Body of pancreas (tissue), 4 donors: Measurements from ENCODE around the gene MYCL. TPM values are rescaled to one million over a fixed set of nuclear protein-coding genes. Genes with fewer than 3 reads are reported as not detected.

Experiments used
- ATAC-seq: fragments of 150-250 bp; one replicate; pipeline ENCODE4 v1.9.1; 2016
- DNase-seq, 4 donors: peaks; one replicate each; pipeline ENCODE4 v3.0.0-alpha.2; 2019
- H3K27ac ChIP-seq, 4 donors: fragments of 200-600 bp; sonication (generic); 1 replicate in 3 of 4; 2 replicates in 1 of 4; pipeline versions ENCODE4 v1.5.1 to v1.6.1; 2016 to 2019; ENCODE audit warnings: mild to moderate bottlenecking in 1 of 4, mixed read lengths in 1 of 4, moderate library complexity in 1 of 4
- H3K27me3 ChIP-seq, 2 donors: fragments of 200-600 bp; sonication (generic); one replicate each; pipeline ENCODE4 v1.6.0; 2016; ENCODE audit warnings: mild to moderate bottlenecking in 1 of 2
- H3K36me3 ChIP-seq, 2 donors: fragments of 200-600 bp; sonication (generic); replicated peaks in 1 of 2; 2 replicates each; pipeline ENCODE4 v1.5.1; 2016; ENCODE audit warnings: low read depth in 2 of 2; ENCODE audit not compliant: insufficient read depth in 1 of 2
- H3K4me1 ChIP-seq: fragments of 200-600 bp; sonication (generic); one replicate; pipeline ENCODE4 v1.6.0; 2016
- H3K4me3 ChIP-seq, 2 donors: fragments of 200-600 bp; sonication (generic); 1 replicate in 1 of 2; 2 replicates in 1 of 2; pipeline ENCODE4 v1.5.1; 2016 to 2019
- H3K9me3 ChIP-seq, 3 donors: fragments of 200-600 bp; sonication (generic); 1 replicate in 2 of 3; 2 replicates in 1 of 3; pipeline ENCODE4 v1.5.1; 2016
- CTCF ChIP-seq, 7 experiments: fragments of 450-650 bp in 4 of 7; fragments of 200-600 bp in 3 of 7; sonication (generic) in 3 of 7; IDR thresholded peaks; one replicate each; pipeline ENCODE4 v1.5.1; 2016 to 2019; ENCODE audit warnings: antibody characterized with exemption in 7 of 7
- POLR2A ChIP-seq, 3 donors: fragments of 450-650 bp; IDR thresholded peaks; one replicate each; pipeline ENCODE4 v1.6.1; 2016; ENCODE audit warnings: antibody characterized with exemption in 3 of 3, mild to moderate bottlenecking in 2 of 3
- WGBS, 2 donors: methylation state at CpG; one replicate each; pipeline ENCODE4 v1.1.5; 2017; 5-methylcytosine and 5-hydroxymethylcytosine counted together
- intact Hi-C: fragments of 100-400 bp; cut with DNase I; formaldehyde crosslinking; loops from one replicate; pipeline ENCODE4 v1.15.1; 2023
- total RNA-seq, 2 donors: library from RNA; depleted of rRNA; stranded (reverse); fragments of >200 nt; gene quantifications; one replicate each; pipeline ENCODE4 v1.1.0, GENCODE V29; 2016

MYCL gene
- total RNA-seq, 2 donors from 2014 or later: 28.3 to 33.0 TPM

GRCh38 chr1:39938856-39939255 is 37.1 kb upstream of the MYCL start:
- H3K27ac ChIP-seq: no peak overlapping the region
- intact Hi-C loops: no loop called here
- H3K4me3 ChIP-seq: no peak overlapping the region
- no peaks in the 10 kb centered on the region for H3K9me3 ChIP-seq
- no peak for TF ChIP-seq POLR2A (IDR thresholded peaks at IDR 0.05)
- TF ChIP-seq CTCF (IDR thresholded peaks at IDR 0.05): no peak
- H3K4me1 ChIP-seq: peaks cover 10% of the 10 kb centered on the region
- no peaks in the 10 kb centered on the region for H3K27me3 ChIP-seq
- 94% methylated on average over 8 of the region's 8 CpGs for WGBS, 2 donors
- ATAC-seq (no peak), DNase-seq (no peak)
- H3K36me3 ChIP-seq: no peaks in the 10 kb centered on the region

GRCh38 chr1:39936724-39937491 is 35.2 kb upstream of the MYCL start:
- H3K27me3 ChIP-seq: no peaks in the 10 kb centered on the region
- peak overlapping the region in 1 of 4 donors; percentile 5 for H3K27ac ChIP-seq
- peaks cover 17% of the 10 kb centered on the region for H3K4me1 ChIP-seq
- intact Hi-C loops: no loop called here
- 83 to 100% methylated on average over 2 of the region's 2 CpGs for WGBS, 2 donors
- no peak for ATAC-seq
- no peak overlapping the region for H3K4me3 ChIP-seq
- peak in 1 of 4 donors; percentile 51 for DNase-seq
- no peaks in the 10 kb centered on the region for H3K36me3 ChIP-seq
- TF ChIP-seq CTCF (IDR thresholded peaks at IDR 0.05): no peak
- no peak for TF ChIP-seq POLR2A (IDR thresholded peaks at IDR 0.05)
- no peaks in the 10 kb centered on the region for H3K9me3 ChIP-seq

GRCh38 chr1:39933956-39934941 is 32.5 kb upstream of the MYCL start:
- intact Hi-C loops: no loop called here
- 11 to 13% methylated on average over 11 to 12 of the region's 12 CpGs for whole genome bisulfite sequencing, 2 donors
- H3K4me3 ChIP-seq: no peak overlapping the region
- no peaks in the 10 kb centered on the region for H3K36me3 ChIP-seq
- peak; percentile 92 for ATAC-seq
- H3K9me3 ChIP-seq: no peaks in the 10 kb centered on the region
- H3K4me1 ChIP-seq: peaks cover 17% of the 10 kb centered on the region
- TF ChIP-seq CTCF (IDR thresholded peaks at IDR 0.05) (no peak), POLR2A (IDR thresholded peaks at IDR 0.05) (no peak)
- DNase-seq: peak; percentile 64 to 93 (median 83)
- no peaks in the 10 kb centered on the region for H3K27me3 ChIP-seq
- H3K27ac ChIP-seq: peak overlapping the region; percentile 34 to 84 (median 72)

GRCh38 chr1:39928809-39929587 is 27.3 kb upstream of the MYCL start:
- Histone ChIP-seq H3K4me1 (peaks cover 21% of the 10 kb centered on the region), H3K9me3 (no peaks in the 10 kb centered on the region), H3K36me3 (no peaks in the 10 kb centered on the region), H3K27me3 (no peaks in the 10 kb centered on the region), H3K27ac (no peak overlapping the region), H3K4me3 (no peak overlapping the region)
- no peak for DNase-seq
- ATAC-seq: no peak
- intact Hi-C loops: no loop called here
- no peak for TF ChIP-seq POLR2A (IDR thresholded peaks at IDR 0.05)
- no peak for TF ChIP-seq CTCF (IDR thresholded peaks at IDR 0.05)
- 68 to 77% methylated on average over 5 to 7 of the region's 7 CpGs for WGBS, 2 donors
